K562 (cell line): ENCODE data around the gene FCGR2B. TPM values are rescaled to one million over a fixed set of nuclear protein-coding genes. Genes with fewer than 3 reads are reported as not detected.
A peak's percentile ranks its signal among the peaks of the same experiment; 100 is the strongest.
"Not testable (repeated sequence)": the region's sequence is repeated elsewhere in the genome, so short reads cannot be mapped to it uniquely, and the experiment has no call there.

Source experiments
- ATAC-seq: fragments of 200-7000 bp; cut with Tn5 transposase; 3 replicates; pipeline ENCODE4 v1.9.1; 2020; ENCODE audit warnings: moderate library complexity
- BruUV-seq: library from RNA; stranded (reverse); fragments of 400-500 nt; replicated peaks from 2 replicates; lab custom pipeline; 2021; lab: Mats Ljungman, UMichigan
- CTCF ChIA-PET: fragments of 300-600 bp; formaldehyde crosslinking; extraction: SDS; loops from one replicate; lab custom pipeline; 2021; ENCODE audit warnings: low intra/inter-chr PET ratio; lab: Yijun Ruan, JAX
- POLR2A ChIA-PET: fragments of 300-600, 350-650 bp; sonication (Branson Sonifier 250); formaldehyde crosslinking; extraction: SDS; loops from one replicate; lab custom pipeline; 2021; ENCODE audit warnings: antibody characterized with exemption, inconsistent platforms; lab: Yijun Ruan, JAX
- DNase-seq, 4 experiments: peaks; one replicate each; pipeline versions ENCODE4 v3.0.0 to v3.0.0-alpha.2; 2011 to 2018; ENCODE audit warnings: low spot score in 3 of 4, mixed read lengths in 3 of 4; ENCODE audit errors: extremely low read depth in 1 of 4
- FAIRE-seq: peaks from 2 replicates; lab custom pipeline; 2011; peaks lifted over from hg19 to GRCh38; lab: Jason Lieb, UNC
- H2AFZ ChIP-seq: 2 replicates; pipeline ENCODE4 v1.6.0; 2011; ENCODE audit warnings: low read depth, low read length, control low read depth, inconsistent platforms
- H3K27ac ChIP-seq: fragments of 200-600 bp; 3 replicates; pipeline ENCODE4 v1.8.0; 2011; ENCODE audit warnings: low read depth, mild to moderate bottlenecking, control low read depth, inconsistent platforms, low read length, moderate library complexity, mixed read lengths; ENCODE audit errors: extremely low read depth
- H3K27me3 ChIP-seq, 2 experiments: fragments of 300-600 bp in 1 of 2; 2 replicates in 1 of 2; 3 replicates in 1 of 2; pipeline versions ENCODE4 v1.6.0 to v1.8.0; 2011; ENCODE audit warnings: inconsistent platforms in 2 of 2, low read length in 2 of 2, mild to moderate bottlenecking in 1 of 2, mixed read lengths in 1 of 2, moderate library complexity in 1 of 2; ENCODE audit not compliant: control insufficient read depth in 2 of 2, insufficient read depth in 2 of 2
- H3K36me3 ChIP-seq: fragments of 300-600 bp; 3 replicates; pipeline ENCODE4 v1.8.0; 2011; ENCODE audit warnings: mild to moderate bottlenecking, low read length, inconsistent platforms; ENCODE audit not compliant: control insufficient read depth, insufficient read depth
- H3K4me1 ChIP-seq, 2 experiments: fragments of 200-600 bp in 1 of 2; replicated peaks in 1 of 2; 2 replicates in 1 of 2; 3 replicates in 1 of 2; pipeline versions ENCODE4 v1.5.1 to v1.8.0; 2011; ENCODE audit warnings: inconsistent platforms in 2 of 2, low read length in 2 of 2, mild to moderate bottlenecking in 1 of 2, mixed read lengths in 1 of 2, moderate library complexity in 1 of 2; ENCODE audit not compliant: control insufficient read depth in 2 of 2, insufficient read depth in 2 of 2
- H3K4me2 ChIP-seq: 2 replicates; pipeline ENCODE4 v1.6.1; 2011; ENCODE audit warnings: low read length, control low read depth, inconsistent platforms, mixed read lengths; ENCODE audit not compliant: insufficient read depth
- H3K4me3 ChIP-seq: fragments of 200-600 bp; sonication (generic), shearing (Covaris generic); 2 replicates; pipeline ENCODE4 v1.5.1; 2016; ENCODE audit warnings: control low read depth, inconsistent platforms
- H3K79me2 ChIP-seq: fragments of 200-600 bp; 3 replicates; pipeline ENCODE4 v1.8.0; 2011; ENCODE audit warnings: low read length, inconsistent platforms; ENCODE audit not compliant: control insufficient read depth, insufficient read depth
- H3K9ac ChIP-seq, 2 experiments: 2 replicates each; pipeline versions ENCODE4 v1.6.0 to v1.6.1; 2011; ENCODE audit warnings: low read depth in 2 of 2, low read length in 2 of 2, control low read depth in 1 of 2, inconsistent platforms in 1 of 2, mild to moderate bottlenecking in 1 of 2, mixed read lengths in 1 of 2; ENCODE audit not compliant: insufficient read depth in 1 of 2
- H3K9me1 ChIP-seq: one replicate; pipeline ENCODE4 v1.6.0; 2011; ENCODE audit warnings: inconsistent platforms, mild to moderate bottlenecking, low read length, moderate library complexity; ENCODE audit not compliant: control insufficient read depth, insufficient read depth
- H3K9me3 ChIP-seq: replicated peaks from 2 replicates; pipeline ENCODE4 v1.5.1; 2011; ENCODE audit warnings: low read depth, low read length, inconsistent platforms; ENCODE audit not compliant: control insufficient read depth, insufficient read depth
- H4K20me1 ChIP-seq: replicated peaks from 2 replicates; pipeline ENCODE4 v1.6.1; 2011; ENCODE audit warnings: low read length, inconsistent platforms, mixed read lengths; ENCODE audit not compliant: control insufficient read depth, insufficient read depth
- ARID1B ChIP-seq: fragments of 450-650 bp; IDR thresholded peaks from 2 replicates; pipeline ENCODE4 v1.6.1; 2016; ENCODE audit warnings: antibody characterized with exemption, mild to moderate bottlenecking, inconsistent platforms
- ATF3 ChIP-seq, 2 experiments: fragments of 450-650 bp in 1 of 2; sonication (generic) in 1 of 2; formaldehyde crosslinking in 1 of 2; IDR thresholded peaks in 1 of 2; conservative IDR thresholded peaks in 1 of 2; 2 replicates each; pipeline versions ENCODE4 v1.6.1 to v1.8.1; 2016 to 2023; ENCODE audit warnings: mild to moderate bottlenecking in 2 of 2, moderate library complexity in 2 of 2, inconsistent platforms in 1 of 2, missing genetic modification reagents in 1 of 2
- ATF7 ChIP-seq: fragments of 450-650 bp; IDR thresholded peaks from 2 replicates; pipeline ENCODE4 v1.7.1; 2014; ENCODE audit warnings: mild to moderate bottlenecking, moderate library complexity
- C11orf30 ChIP-seq: fragments of 450-650 bp; IDR thresholded peaks from 2 replicates; pipeline ENCODE4 v1.6.1; 2016; ENCODE audit warnings: low read depth, mild to moderate bottlenecking
- CEBPG ChIP-seq, 3 experiments: fragments of 200-800 bp in 1 of 3; sonication (Bioruptor generic) in 1 of 3; sonication (generic) in 1 of 3; formaldehyde crosslinking in 1 of 3; IDR thresholded peaks in 2 of 3; conservative IDR thresholded peaks in 1 of 3; 2 replicates each; pipeline versions ENCODE4 v1.6.1 to v1.8.0; 2016 to 2022; ENCODE audit warnings: missing compliant biosample characterization in 2 of 3, missing genetic modification characterization in 2 of 3, mild to moderate bottlenecking in 1 of 3, missing genetic modification reagents in 1 of 3
- CTBP1 ChIP-seq: fragments of 450-650 bp; IDR thresholded peaks from 2 replicates; pipeline ENCODE4 v1.6.1; 2016; ENCODE audit warnings: borderline replicate concordance
- FOSL1 ChIP-seq: fragments of 200-800 bp; sonication (Bioruptor generic); conservative IDR thresholded peaks from 2 replicates; pipeline ENCODE4 v1.6.1; 2016; ENCODE audit warnings: missing genetic modification characterization, missing compliant biosample characterization
- FOXK2 ChIP-seq, 2 experiments: fragments of 450-650 bp; IDR thresholded peaks in 1 of 2; conservative IDR thresholded peaks in 1 of 2; 2 replicates each; pipeline ENCODE4 v1.6.1; 2016; ENCODE audit warnings: low read depth in 2 of 2, mild to moderate bottlenecking in 1 of 2
- MEIS2 ChIP-seq: fragments of 450-650 bp; IDR thresholded peaks from 2 replicates; pipeline ENCODE4 v1.6.1; 2014; ENCODE audit warnings: mild to moderate bottlenecking; ENCODE audit not compliant: partially characterized antibody
- NFE2 ChIP-seq: IDR thresholded peaks from 2 replicates; pipeline ENCODE4 v1.6.1; 2014; ENCODE audit warnings: antibody characterized with exemption, low read depth
- NR2C2 ChIP-seq, 2 experiments: fragments of 200-800 bp in 1 of 2; sonication (Bioruptor generic) in 1 of 2; sonication (generic) in 1 of 2; formaldehyde crosslinking in 1 of 2; IDR thresholded peaks; 2 replicates each; pipeline versions ENCODE4 v1.6.1 to v1.8.0; 2016 to 2022; ENCODE audit warnings: mild to moderate bottlenecking in 1 of 2, missing compliant biosample characterization in 1 of 2, missing genetic modification characterization in 1 of 2, missing genetic modification reagents in 1 of 2
- SMARCA4 ChIP-seq: fragments of 450-650 bp; IDR thresholded peaks from 2 replicates; pipeline ENCODE4 v1.6.1; 2016
- WGBS: fragments of 100-300 bp; shearing (Covaris generic); methylation state at CpG from one replicate; pipeline ENCODE4 v1.1.6; 2016; ENCODE audit warnings: low coverage, mixed read lengths; ENCODE audit not compliant: insufficient coverage; ENCODE audit errors: missing lambda C conversion rate; 5-methylcytosine and 5-hydroxymethylcytosine counted together
- in situ Hi-C: fragments of 300-500 bp; cut with MboI; formaldehyde crosslinking; loops from 4 replicates; pipeline ENCODE4 v1.15.0; 2018; ENCODE audit warnings: inconsistent platforms, mixed read lengths
- intact Hi-C: fragments of 100-400 bp; cut with micrococcal nuclease; formaldehyde crosslinking; loops from 2 replicates; pipeline ENCODE4 v1.14.2; 2022
- polyA plus RNA-seq, 8 experiments: library from polyadenylated mRNA; depleted of rRNA in 4 of 8; stranded (reverse) in 5 of 8; unstranded in 3 of 8; fragments of >200 nt; fragmentation: Nextera tagmentation in 2 of 8; fragmentation: Illumina TruSeq in 1 of 8; extraction: Ambion mirVana in 2 of 8; extraction: Trizol in 1 of 8; gene quantifications; 2 replicates each; pipeline versions ENCODE4 v1.2.1 to v1.2.3, GENCODE V29; 2011 to 2014; ENCODE audit warnings: inconsistent platforms in 1 of 8, missing spikeins in 1 of 8
- total RNA-seq, 7 experiments: library from RNA; depleted of rRNA in 6 of 7; stranded (reverse); fragments of >200 nt in 6 of 7; fragmentation: Illumina TruSeq in 2 of 7; extraction: Trizol in 2 of 7; gene quantifications; 2 replicates each; pipeline versions ENCODE4 v1.2.1 to v1.2.3, GENCODE V29; 2011 to 2021; ENCODE audit warnings: low replicate concordance in 1 of 7
- TF ChIP-seq, protein P1 (sequence below): sonication (generic); IDR thresholded peaks from 2 replicates; pipeline ENCODE4 v1.6.1; 2016
- TF ChIP-seq, protein P2 (sequence below): fragments of 450-650 bp; IDR thresholded peaks from 2 replicates; pipeline ENCODE4 v1.6.1; 2016

The FCGR2B gene
- total and polyA plus RNA-seq, 9 of the 15 experiments (the other 6 are each of a cell fraction or from before 2014, with no cell fraction given): 1.7 to 8.9 (median 3.9) TPM

DNA sequence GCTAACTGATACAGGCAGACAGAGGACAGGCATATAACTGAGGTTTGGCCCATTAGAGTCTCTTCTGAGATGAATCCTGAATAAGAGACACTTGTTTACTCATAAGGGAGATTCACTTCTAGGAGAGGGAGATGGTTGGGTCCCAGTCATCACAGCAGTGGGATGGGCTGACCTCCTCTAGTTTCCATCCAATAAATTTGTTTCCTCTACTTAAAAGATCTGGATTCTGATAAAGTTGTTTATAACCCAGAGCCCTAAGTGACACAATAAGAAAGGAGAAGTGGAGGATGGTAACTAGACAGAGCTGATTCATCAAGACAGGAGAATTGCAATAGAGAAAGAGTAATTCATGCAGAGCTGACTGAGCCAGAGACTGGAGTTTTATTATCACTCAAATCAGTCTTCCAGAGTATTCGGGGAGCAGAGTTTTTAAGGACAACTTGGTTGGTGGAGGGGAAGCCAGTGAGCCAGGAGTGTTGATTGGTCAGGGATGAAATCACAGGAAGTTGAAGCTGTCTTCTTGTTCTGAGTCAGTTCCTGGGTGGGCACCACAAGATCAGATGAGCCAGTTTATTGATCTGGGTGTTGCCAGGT, 26.7 kb upstream of the FCGR2B start:
- intact Hi-C loops; H3K36me3 ChIP-seq; FAIRE-seq; POLR2A ChIA-PET; H3K4me2 ChIP-seq; BruUV-seq; H3K9me3 ChIP-seq; H3K9me1 ChIP-seq; H3K27ac ChIP-seq; H3K79me2 ChIP-seq; H3K27me3 ChIP-seq; H3K9ac ChIP-seq; H2AFZ ChIP-seq; CTCF ChIA-PET; H4K20me1 ChIP-seq; H3K4me3 ChIP-seq; TF ChIP-seq ATF3 (CRISPR knock-in tag; conservative IDR thresholded peaks at IDR 0.05); CEBPG (CRISPR knock-in tag; IDR thresholded peaks at IDR 0.05); NR2C2 (CRISPR knock-in tag; IDR thresholded peaks at IDR 0.05): not testable (repeated sequence)
- ATAC-seq (peak; percentile 39), DNase-seq (peak in 2 of 4 experiments; percentile 4 to 25)
- WGBS: 0% methylated on average over 1 of the region's 1 CpG
- peaks cover 4 to 26% of the 10 kb centered on the region in 2 experiments; a peak in 4 of 5 replicates for H3K4me1 ChIP-seq
- in situ Hi-C loops: loop anchor here (5.0 kb wide), 1 partner anchor 79 kb away; no protein-coding TSS in a partner anchor
- TF ChIP-seq FOSL1 (tag) (peak; percentile 78), ATF3 (IDR thresholded peaks at IDR 0.05) (peak; percentile 55; the same call in 1 of the 2 replicates), ATF7 (peak; percentile 55; the same call in 1 of the 2 replicates), C11orf30 (peak; percentile 32; the same call in 1 of the 2 replicates), SMARCA4 (peak; percentile 44; the same call in 1 of the 2 replicates), CTBP1 (peak; percentile 63; the same call in 1 of the 2 replicates), CEBPG (tag; conservative IDR thresholded peaks at IDR 0.05 in 1 of 2, IDR thresholded peaks at IDR 0.05 in 1 of 2) (peak in 1 of 2 experiments; percentile 45; a peak in 2 of 4 replicates), FOXK2 (conservative IDR thresholded peaks at IDR 0.05 in 1 of 2, IDR thresholded peaks at IDR 0.05 in 1 of 2; ENCODE audit: low read depth in 2 of 2) (peak; percentile 82 to 85), MEIS2 (peak; percentile 50), ARID1B (peak; percentile 36), NFE2 (0 out of 2 replicates have a peak, but pooled peaks have one; percentile 9), NR2C2 (tag; IDR thresholded peaks at IDR 0.05) (peak; percentile 64)
- TF ChIP-seq, protein P1, sequence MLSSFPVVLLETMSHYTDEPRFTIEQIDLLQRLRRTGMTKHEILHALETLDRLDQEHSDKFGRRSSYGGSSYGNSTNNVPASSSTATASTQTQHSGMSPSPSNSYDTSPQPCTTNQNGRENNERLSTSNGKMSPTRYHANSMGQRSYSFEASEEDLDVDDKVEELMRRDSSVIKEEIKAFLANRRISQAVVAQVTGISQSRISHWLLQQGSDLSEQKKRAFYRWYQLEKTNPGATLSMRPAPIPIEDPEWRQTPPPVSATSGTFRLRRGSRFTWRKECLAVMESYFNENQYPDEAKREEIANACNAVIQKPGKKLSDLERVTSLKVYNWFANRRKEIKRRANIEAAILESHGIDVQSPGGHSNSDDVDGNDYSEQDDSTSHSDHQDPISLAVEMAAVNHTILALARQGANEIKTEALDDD: peak; percentile 55
- TF ChIP-seq, protein P2, sequence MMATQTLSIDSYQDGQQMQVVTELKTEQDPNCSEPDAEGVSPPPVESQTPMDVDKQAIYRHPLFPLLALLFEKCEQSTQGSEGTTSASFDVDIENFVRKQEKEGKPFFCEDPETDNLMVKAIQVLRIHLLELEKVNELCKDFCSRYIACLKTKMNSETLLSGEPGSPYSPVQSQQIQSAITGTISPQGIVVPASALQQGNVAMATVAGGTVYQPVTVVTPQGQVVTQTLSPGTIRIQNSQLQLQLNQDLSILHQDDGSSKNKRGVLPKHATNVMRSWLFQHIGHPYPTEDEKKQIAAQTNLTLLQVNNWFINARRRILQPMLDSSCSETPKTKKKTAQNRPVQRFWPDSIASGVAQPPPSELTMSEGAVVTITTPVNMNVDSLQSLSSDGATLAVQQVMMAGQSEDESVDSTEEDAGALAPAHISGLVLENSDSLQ: peak; percentile 61
